Neutrophil (primary cell): ENCODE results near the gene PFKFB2.
A peak's percentile ranks its signal among the peaks of the same experiment; 100 is the strongest.

Source experiments
- H3K27ac ChIP-seq: fragments of 200-600 bp; sonication (generic); 2 replicates; pipeline ENCODE4 v1.5.1; 2016; ENCODE audit warnings: mild to moderate bottlenecking, moderate library complexity
- H3K27me3 ChIP-seq: fragments of 200-600 bp; sonication (generic); 2 replicates; pipeline ENCODE4 v1.6.0; 2016; ENCODE audit warnings: mild to moderate bottlenecking
- H3K36me3 ChIP-seq: fragments of 200-600 bp; sonication (generic); 2 replicates; pipeline ENCODE4 v1.5.1; 2017
- H3K4me1 ChIP-seq, 2 experiments: fragments of 200-600 bp in 1 of 2; sonication (generic) in 1 of 2; 1 replicate in 1 of 2; 2 replicates in 1 of 2; pipeline versions ENCODE4 v1.5.1 to v1.6.1; 2013 to 2016; ENCODE audit warnings: low read depth in 1 of 2, low read length in 1 of 2, mild to moderate bottlenecking in 1 of 2, moderate library complexity in 1 of 2; ENCODE audit not compliant: control insufficient read depth in 1 of 2, insufficient read depth in 1 of 2
- H3K4me3 ChIP-seq, 2 experiments: fragments of 200-600 bp in 1 of 2; sonication (generic) in 1 of 2; 1 replicate in 1 of 2; 2 replicates in 1 of 2; pipeline ENCODE4 v1.5.1; 2013 to 2016; ENCODE audit warnings: low read depth in 1 of 2, low read length in 1 of 2, mild to moderate bottlenecking in 1 of 2, moderate library complexity in 1 of 2
- H3K9me3 ChIP-seq: fragments of 200-600 bp; sonication (generic); 2 replicates; pipeline ENCODE4 v1.5.1; 2016
- TF ChIP-seq, protein P1 (sequence below): fragments of 200-600 bp; sonication (generic); IDR thresholded peaks from 2 replicates; pipeline ENCODE4 v1.5.1; 2016; ENCODE audit warnings: antibody characterized with exemption

Gene PFKFB2

GRCh38 chr1:207101720-207102119 is 48.6 kb downstream of the PFKFB2 start:
- Histone ChIP-seq H3K9me3 (no peaks in the 10 kb centered on the region), H3K27me3 (no peaks in the 10 kb centered on the region), H3K27ac (no peak overlapping the region), H3K36me3 (no peaks in the 10 kb centered on the region), H3K4me3 (no peak overlapping the region), H3K4me1 (peaks cover 15 to 17% of the 10 kb centered on the region in 2 experiments)
- TF ChIP-seq, protein P1, sequence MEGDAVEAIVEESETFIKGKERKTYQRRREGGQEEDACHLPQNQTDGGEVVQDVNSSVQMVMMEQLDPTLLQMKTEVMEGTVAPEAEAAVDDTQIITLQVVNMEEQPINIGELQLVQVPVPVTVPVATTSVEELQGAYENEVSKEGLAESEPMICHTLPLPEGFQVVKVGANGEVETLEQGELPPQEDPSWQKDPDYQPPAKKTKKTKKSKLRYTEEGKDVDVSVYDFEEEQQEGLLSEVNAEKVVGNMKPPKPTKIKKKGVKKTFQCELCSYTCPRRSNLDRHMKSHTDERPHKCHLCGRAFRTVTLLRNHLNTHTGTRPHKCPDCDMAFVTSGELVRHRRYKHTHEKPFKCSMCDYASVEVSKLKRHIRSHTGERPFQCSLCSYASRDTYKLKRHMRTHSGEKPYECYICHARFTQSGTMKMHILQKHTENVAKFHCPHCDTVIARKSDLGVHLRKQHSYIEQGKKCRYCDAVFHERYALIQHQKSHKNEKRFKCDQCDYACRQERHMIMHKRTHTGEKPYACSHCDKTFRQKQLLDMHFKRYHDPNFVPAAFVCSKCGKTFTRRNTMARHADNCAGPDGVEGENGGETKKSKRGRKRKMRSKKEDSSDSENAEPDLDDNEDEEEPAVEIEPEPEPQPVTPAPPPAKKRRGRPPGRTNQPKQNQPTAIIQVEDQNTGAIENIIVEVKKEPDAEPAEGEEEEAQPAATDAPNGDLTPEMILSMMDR = no peak

GRCh38 chr1:207102146-207102545 is 49.1 kb downstream of the PFKFB2 start:
- Histone ChIP-seq H3K9me3 (no peaks in the 10 kb centered on the region), H3K27ac (no peak overlapping the region), H3K27me3 (no peaks in the 10 kb centered on the region), H3K4me1 (peaks cover 15 to 17% of the 10 kb centered on the region in 2 experiments), H3K36me3 (no peaks in the 10 kb centered on the region), H3K4me3 (no peak overlapping the region)
- TF ChIP-seq, protein P1 = no peak

- H3K4me3 ChIP-seq = no peak overlapping the region
- TF ChIP-seq, protein P1 = no peak
- H3K27me3 ChIP-seq = no peaks in the 10 kb centered on the region
- no peak overlapping the region for H3K27ac ChIP-seq
- no peaks in the 10 kb centered on the region for H3K9me3 ChIP-seq
- no peaks in the 10 kb centered on the region for H3K36me3 ChIP-seq
- H3K4me1 ChIP-seq = peaks cover 15 to 17% of the 10 kb centered on the region in 2 experiments
Observed at GRCh38 chr1:207102659-207103058, 49.6 kb downstream of the PFKFB2 start.

DNA sequence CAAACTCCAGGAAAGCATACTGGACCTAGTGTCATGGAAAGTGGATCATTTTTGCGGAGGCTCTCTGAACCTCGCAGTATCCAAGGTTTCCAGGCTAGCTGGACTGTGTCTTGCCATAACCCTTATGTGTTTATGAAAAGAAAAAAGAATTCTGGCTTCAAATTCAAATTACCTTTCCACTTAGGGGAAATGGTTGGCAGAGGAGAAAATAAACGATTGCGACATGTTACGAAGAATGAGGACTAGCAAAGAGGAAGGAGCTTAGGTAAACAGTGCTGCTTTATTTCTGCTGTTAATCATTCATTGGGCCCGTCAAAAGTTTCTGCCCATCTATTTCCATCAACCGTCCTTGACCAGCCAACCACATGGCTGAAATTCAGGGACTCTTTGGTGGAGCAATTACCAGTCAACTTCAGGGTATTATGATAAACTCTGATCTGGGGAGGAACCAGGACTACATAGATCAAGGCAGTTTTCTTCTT is 50.9 kb downstream of the PFKFB2 start, which contains the start of gene C4BPA:
Gene C4BPA (plus strand): TSS at position 342 of the 482 bp plus-strand sequence. CDS start 8,793 bp downstream, outside the sequence.
- TF ChIP-seq, protein P1 = no peak
- peaks cover 15 to 17% of the 10 kb centered on the region in 2 experiments for H3K4me1 ChIP-seq
- H3K27ac ChIP-seq = peak within 1 kb of the TSS; percentile 61
- H3K36me3 ChIP-seq = no peaks in the 10 kb centered on the region
- H3K27me3 ChIP-seq = no peaks in the 10 kb centered on the region
- peak within 1 kb of the TSS; percentile 31 to 37 for H3K4me3 ChIP-seq
- no peaks in the 10 kb centered on the region for H3K9me3 ChIP-seq

DNA sequence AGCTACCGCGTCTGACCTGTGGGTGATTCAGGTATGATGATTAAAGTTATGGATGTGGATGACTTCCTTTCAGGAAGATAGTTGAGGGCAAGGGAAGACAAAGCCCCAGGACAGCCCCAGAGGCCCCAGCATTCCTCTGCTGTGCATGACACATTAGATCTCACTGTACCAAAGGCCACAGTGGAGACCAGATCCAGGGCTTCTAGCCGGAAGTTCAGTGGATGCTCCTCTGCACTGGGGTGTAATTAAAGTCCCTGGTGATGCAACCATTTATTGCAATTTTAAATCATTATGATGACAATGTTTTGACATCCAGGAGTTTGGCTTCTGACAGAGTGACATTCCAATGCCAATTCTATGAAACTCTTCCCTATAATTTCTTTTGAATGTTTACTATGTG is 55.9 kb downstream of the PFKFB2 start:
- peaks cover 7% of the 10 kb centered on the region in 2 experiments for H3K4me1 ChIP-seq
- H3K27ac ChIP-seq = no peak overlapping the region
- H3K4me3 ChIP-seq = no peak overlapping the region
- TF ChIP-seq, protein P1 = no peak
- no peaks in the 10 kb centered on the region for H3K9me3 ChIP-seq
- no peaks in the 10 kb centered on the region for H3K27me3 ChIP-seq
- H3K36me3 ChIP-seq = no peaks in the 10 kb centered on the region
